ENCODE measurements around the gene HDX. TPM values are rescaled to one million over a fixed set of nuclear protein-coding genes. Genes with fewer than 3 reads are reported as not detected.
"Not testable (repeated sequence)": the region's sequence is repeated elsewhere in the genome, so short reads cannot be mapped to it uniquely, and the experiment has no call there.

HDX gene, protein sequence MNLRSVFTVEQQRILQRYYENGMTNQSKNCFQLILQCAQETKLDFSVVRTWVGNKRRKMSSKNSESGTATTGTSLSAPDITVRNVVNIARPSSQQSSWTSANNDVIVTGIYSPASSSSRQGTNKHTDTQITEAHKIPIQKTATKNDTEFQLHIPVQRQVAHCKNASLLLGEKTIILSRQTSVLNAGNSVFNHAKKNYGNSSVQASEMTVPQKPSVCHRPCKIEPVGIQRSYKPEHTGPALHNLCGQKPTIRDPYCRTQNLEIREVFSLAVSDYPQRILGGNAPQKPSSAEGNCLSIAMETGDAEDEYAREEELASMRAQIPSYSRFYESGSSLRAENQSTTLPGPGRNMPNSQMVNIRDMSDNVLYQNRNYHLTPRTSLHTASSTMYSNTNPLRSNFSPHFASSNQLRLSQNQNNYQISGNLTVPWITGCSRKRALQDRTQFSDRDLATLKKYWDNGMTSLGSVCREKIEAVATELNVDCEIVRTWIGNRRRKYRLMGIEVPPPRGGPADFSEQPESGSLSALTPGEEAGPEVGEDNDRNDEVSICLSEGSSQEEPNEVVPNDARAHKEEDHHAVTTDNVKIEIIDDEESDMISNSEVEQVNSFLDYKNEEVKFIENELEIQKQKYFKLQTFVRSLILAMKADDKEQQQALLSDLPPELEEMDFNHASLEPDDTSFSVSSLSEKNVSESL
- polyA plus RNA-seq (2.1 and 3.1 TPM in 2 replicates), polyA minus RNA-seq (10.2 and 11.7 TPM in 2 replicates)

DNA sequence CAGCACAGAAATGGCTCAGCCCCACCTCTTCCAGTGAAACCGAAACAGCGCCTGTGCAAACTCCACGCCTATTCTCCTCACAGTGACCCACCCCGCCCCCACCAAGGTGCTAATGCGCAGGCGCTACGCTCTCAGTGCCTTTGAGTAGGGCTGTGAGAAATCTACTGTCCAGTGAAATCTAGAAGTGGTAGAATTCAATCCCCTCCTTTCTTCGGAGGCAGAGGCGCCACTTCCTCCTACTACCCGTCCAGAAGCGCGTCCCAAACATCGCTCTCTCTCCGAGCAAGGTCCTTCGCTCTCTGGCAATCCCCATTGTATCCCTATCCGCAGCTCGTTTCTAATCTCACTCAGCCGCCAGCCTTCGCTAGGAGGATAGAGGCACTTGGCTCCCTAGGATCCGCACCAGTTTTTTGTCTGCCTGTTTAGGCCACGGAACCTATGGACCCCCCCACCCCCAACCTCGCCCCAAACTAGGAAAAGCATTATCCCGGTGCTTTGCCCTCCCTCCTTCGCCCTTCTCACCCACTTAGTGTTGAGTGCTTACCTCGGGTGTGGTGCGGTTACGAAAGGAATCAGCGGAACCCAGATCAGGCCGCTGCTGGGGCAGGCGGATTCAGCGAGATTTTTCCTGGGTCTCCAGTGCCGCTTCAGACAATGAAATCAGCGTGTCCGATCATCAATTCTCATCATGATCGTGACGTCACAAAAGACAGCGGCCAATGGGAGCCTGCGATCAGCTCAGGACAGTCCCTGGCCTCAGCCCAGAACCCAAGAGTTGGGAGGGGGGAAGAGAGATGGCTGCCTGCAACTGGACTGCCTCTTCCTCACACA, at the start of gene HDX:
Gene HDX, minus strand, starts transcription at position 656 of the 831 bp plus-strand sequence. CDS start 27,056 bp downstream, outside the sequence.
- TF ChIP-seq EZH2 (IDR thresholded peaks at IDR 0.05; ENCODE audit: borderline replicate concordance, insufficient read depth, low read length, poor library complexity, severe bottlenecking) (no peak), POLR2AphosphoS5 (IDR thresholded peaks at IDR 0.05) (no peak), MXI1 (conservative IDR thresholded peaks at IDR 0.05; ENCODE audit: poor library complexity, severe bottlenecking) (no peak), RAD21 (conservative IDR thresholded peaks at IDR 0.05) (no peak), EP300 (conservative IDR thresholded peaks at IDR 0.05; ENCODE audit: poor library complexity, severe bottlenecking) (no peak), SMC3 (conservative IDR thresholded peaks at IDR 0.05; ENCODE audit: poor library complexity) (no peak), TAF1 (IDR thresholded peaks at IDR 0.05; ENCODE audit: low read depth) (no peak)
- TF ChIP-seq, protein P1, sequence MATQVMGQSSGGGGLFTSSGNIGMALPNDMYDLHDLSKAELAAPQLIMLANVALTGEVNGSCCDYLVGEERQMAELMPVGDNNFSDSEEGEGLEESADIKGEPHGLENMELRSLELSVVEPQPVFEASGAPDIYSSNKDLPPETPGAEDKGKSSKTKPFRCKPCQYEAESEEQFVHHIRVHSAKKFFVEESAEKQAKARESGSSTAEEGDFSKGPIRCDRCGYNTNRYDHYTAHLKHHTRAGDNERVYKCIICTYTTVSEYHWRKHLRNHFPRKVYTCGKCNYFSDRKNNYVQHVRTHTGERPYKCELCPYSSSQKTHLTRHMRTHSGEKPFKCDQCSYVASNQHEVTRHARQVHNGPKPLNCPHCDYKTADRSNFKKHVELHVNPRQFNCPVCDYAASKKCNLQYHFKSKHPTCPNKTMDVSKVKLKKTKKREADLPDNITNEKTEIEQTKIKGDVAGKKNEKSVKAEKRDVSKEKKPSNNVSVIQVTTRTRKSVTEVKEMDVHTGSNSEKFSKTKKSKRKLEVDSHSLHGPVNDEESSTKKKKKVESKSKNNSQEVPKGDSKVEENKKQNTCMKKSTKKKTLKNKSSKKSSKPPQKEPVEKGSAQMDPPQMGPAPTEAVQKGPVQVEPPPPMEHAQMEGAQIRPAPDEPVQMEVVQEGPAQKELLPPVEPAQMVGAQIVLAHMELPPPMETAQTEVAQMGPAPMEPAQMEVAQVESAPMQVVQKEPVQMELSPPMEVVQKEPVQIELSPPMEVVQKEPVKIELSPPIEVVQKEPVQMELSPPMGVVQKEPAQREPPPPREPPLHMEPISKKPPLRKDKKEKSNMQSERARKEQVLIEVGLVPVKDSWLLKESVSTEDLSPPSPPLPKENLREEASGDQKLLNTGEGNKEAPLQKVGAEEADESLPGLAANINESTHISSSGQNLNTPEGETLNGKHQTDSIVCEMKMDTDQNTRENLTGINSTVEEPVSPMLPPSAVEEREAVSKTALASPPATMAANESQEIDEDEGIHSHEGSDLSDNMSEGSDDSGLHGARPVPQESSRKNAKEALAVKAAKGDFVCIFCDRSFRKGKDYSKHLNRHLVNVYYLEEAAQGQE (IDR thresholded peaks at IDR 0.05; ENCODE audit: borderline replicate concordance): no peak
- TF ChIP-seq, protein P2, sequence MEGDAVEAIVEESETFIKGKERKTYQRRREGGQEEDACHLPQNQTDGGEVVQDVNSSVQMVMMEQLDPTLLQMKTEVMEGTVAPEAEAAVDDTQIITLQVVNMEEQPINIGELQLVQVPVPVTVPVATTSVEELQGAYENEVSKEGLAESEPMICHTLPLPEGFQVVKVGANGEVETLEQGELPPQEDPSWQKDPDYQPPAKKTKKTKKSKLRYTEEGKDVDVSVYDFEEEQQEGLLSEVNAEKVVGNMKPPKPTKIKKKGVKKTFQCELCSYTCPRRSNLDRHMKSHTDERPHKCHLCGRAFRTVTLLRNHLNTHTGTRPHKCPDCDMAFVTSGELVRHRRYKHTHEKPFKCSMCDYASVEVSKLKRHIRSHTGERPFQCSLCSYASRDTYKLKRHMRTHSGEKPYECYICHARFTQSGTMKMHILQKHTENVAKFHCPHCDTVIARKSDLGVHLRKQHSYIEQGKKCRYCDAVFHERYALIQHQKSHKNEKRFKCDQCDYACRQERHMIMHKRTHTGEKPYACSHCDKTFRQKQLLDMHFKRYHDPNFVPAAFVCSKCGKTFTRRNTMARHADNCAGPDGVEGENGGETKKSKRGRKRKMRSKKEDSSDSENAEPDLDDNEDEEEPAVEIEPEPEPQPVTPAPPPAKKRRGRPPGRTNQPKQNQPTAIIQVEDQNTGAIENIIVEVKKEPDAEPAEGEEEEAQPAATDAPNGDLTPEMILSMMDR (IDR thresholded peaks at IDR 0.05; ENCODE audit: poor library complexity, severe bottlenecking): no peak
- peak within 1 kb of the TSS; percentile 58 for H3K4me3 ChIP-seq (ENCODE audit: low read length)
- no peak within 1 kb of the TSS for H3K4me2 ChIP-seq (ENCODE audit: low read length)

DNA sequence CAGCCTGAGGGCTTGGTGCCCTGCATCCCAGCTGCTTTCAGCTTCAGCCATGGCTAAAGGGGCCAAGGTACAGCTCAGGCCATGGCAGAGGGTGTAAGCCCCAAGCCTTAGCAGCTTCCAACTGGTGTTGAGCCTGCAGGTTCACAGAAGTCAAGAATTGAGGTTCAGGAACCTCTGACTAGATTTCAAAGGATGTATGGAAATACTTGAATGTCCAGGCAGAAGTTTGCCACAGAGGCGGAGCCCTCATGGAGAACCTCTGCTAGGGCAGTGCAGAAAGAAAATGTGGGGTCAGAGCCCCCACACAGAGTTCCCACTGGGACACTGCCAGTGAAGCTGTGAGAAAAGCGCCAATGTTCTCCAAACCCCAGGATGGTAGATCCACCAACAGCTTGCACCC, 39.1 kb upstream of the HDX start:
- H3K27ac ChIP-seq (ENCODE audit: low read length); H4K20me1 ChIP-seq (ENCODE audit: insufficient read depth); H3K36me3 ChIP-seq (ENCODE audit: insufficient read depth, low read length); H3K4me3 ChIP-seq (ENCODE audit: low read length); H3K27me3 ChIP-seq (ENCODE audit: insufficient read depth, low read depth, low read length); H3K9me2 ChIP-seq (ENCODE audit: insufficient read depth, low read length); H3K9ac ChIP-seq (ENCODE audit: low read length); H2AFZ ChIP-seq (ENCODE audit: low read depth, low read length); H3K4me2 ChIP-seq (ENCODE audit: low read length); H3F3A ChIP-seq (ENCODE audit: insufficient read depth, low read length, poor library complexity, severe bottlenecking); H3K79me2 ChIP-seq (replicated peaks; ENCODE audit: insufficient read depth, low read length); H3K9me3 ChIP-seq (ENCODE audit: low read length): not testable (repeated sequence)

More for the DNA sequence above, at the start of gene HDX:
- H3K36me3 ChIP-seq (ENCODE audit: insufficient read depth, low read length): no peaks in the 10 kb centered on the region
- H3K9me3 ChIP-seq (ENCODE audit: low read length): no peaks in the 10 kb centered on the region
- H3K79me2 ChIP-seq (replicated peaks; ENCODE audit: insufficient read depth, low read length): no peaks in the 10 kb centered on the region
- peak within 1 kb of the TSS; percentile 54 for H3K9ac ChIP-seq (ENCODE audit: low read length)
- no peak within 1 kb of the TSS for H2AFZ ChIP-seq (ENCODE audit: low read depth, low read length)
- peak within 1 kb of the TSS; percentile 59 for H3K27ac ChIP-seq (ENCODE audit: low read length)
- H3F3A ChIP-seq (ENCODE audit: insufficient read depth, low read length, poor library complexity, severe bottlenecking): no peaks in the 10 kb centered on the region
- no peaks in the 10 kb centered on the region for H3K9me2 ChIP-seq (ENCODE audit: insufficient read depth, low read length)
- H4K20me1 ChIP-seq (ENCODE audit: insufficient read depth): no peaks in the 10 kb centered on the region
- H3K27me3 ChIP-seq (ENCODE audit: insufficient read depth, low read depth, low read length): no peaks in the 10 kb centered on the region

DNA sequence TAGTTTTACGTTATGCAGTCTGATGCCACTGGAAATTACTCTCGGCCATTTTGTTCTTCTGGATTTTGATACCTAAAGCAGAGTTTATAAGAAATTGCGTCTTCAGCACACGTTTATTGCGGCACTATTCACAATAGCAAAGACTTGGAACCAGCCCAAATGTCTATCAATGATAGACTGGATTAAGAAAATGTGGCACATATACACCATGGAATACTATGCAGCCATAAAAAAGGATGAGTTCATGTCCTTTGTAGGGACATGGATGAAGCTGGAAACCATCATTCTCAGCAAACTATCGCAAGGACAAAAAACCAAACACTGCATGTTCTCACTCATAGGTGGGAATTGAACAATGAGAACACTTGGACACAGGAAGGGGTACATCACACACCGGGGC, 35.4 kb upstream of the HDX start:
- H3K27ac ChIP-seq (ENCODE audit: low read length); H3K9me2 ChIP-seq (ENCODE audit: insufficient read depth, low read length); H3K9ac ChIP-seq (ENCODE audit: low read length); H3K9me3 ChIP-seq (ENCODE audit: low read length); H3K36me3 ChIP-seq (ENCODE audit: insufficient read depth, low read length); H3K4me2 ChIP-seq (ENCODE audit: low read length); H3K27me3 ChIP-seq (ENCODE audit: insufficient read depth, low read depth, low read length); H4K20me1 ChIP-seq (ENCODE audit: insufficient read depth); H3K4me3 ChIP-seq (ENCODE audit: low read length); H3K79me2 ChIP-seq (replicated peaks; ENCODE audit: insufficient read depth, low read length); H3F3A ChIP-seq (ENCODE audit: insufficient read depth, low read length, poor library complexity, severe bottlenecking); H2AFZ ChIP-seq (ENCODE audit: low read depth, low read length): not testable (repeated sequence)

All from neural cell (in vitro differentiated cells).